LNCAP (cell line): ENCODE results near the gene CREBRF.

Source experiments
- TF ChIP-seq, protein P1 (sequence below): fragments of 450-650 bp; IDR thresholded peaks from 2 replicates; pipeline ENCODE4 v1.5.1; 2017; ENCODE audit warnings: mild to moderate bottlenecking

The CREBRF gene

GRCh38 chr5:173055042-173055721 lies 970 bp upstream of the CREBRF start:
- TF ChIP-seq, protein P1, sequence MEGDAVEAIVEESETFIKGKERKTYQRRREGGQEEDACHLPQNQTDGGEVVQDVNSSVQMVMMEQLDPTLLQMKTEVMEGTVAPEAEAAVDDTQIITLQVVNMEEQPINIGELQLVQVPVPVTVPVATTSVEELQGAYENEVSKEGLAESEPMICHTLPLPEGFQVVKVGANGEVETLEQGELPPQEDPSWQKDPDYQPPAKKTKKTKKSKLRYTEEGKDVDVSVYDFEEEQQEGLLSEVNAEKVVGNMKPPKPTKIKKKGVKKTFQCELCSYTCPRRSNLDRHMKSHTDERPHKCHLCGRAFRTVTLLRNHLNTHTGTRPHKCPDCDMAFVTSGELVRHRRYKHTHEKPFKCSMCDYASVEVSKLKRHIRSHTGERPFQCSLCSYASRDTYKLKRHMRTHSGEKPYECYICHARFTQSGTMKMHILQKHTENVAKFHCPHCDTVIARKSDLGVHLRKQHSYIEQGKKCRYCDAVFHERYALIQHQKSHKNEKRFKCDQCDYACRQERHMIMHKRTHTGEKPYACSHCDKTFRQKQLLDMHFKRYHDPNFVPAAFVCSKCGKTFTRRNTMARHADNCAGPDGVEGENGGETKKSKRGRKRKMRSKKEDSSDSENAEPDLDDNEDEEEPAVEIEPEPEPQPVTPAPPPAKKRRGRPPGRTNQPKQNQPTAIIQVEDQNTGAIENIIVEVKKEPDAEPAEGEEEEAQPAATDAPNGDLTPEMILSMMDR, result no peak

DNA sequence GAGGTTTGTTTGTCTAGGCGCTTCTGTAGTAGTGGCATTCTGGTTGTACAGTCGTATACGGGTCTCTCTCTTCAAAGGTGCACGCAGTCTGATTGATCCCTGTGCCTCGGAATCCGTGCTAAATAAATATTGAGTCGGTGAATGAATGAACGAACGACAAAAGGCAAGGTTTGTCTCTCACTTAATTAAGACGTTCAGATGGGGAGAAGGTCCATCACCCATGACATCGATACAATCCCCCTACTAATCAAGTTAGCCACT lies 500 bp upstream of the CREBRF start:
- TF ChIP-seq, protein P1, result no peak

GRCh38 chr5:173056783-173057061 lies 570 bp downstream of the CREBRF start:
- TF ChIP-seq, protein P1, result no peak

DNA sequence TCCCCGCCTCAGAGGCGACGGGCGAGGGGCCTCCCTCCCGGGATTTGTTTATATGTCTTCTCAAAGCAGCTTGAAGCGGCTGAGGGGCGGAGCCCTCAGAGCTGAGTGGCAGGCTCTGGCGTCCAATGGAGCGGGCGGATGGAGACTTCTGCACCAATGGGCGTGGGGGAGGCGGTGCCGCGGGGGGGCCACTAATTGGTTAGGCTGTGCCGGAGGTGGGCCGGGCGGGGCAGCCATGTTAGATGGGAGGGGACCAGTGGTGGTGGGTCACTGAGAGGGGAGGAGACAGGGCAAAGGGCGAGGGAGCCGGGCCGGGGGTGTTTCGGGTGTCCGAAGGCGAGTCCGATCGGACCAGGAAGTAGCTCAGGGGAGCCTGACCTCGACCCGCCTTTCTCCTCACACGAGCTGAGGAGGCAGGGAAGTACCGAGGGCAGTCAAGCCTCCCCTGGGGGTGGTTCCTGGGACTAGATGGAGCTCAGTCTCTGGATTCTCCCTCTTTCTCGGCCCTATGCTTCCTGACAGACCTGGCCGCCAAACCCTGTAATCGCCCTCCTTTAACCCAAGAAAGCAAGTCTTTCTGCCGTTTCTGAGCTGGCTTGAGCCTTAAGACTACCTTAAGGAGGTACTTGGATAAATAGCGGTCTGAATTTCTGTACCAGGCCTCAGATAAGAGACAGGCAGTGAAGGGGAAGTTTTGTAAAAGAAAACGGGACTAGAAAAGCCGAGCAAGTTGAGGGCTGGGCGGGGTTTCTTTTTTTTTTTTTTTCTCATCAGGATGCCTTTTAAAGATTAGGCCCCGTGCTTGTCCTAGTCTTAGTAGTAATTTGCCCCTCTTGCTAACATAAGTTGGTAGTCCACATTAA lies 1.1 kb downstream of the CREBRF start:
- TF ChIP-seq, protein P1, result no peak

DNA sequence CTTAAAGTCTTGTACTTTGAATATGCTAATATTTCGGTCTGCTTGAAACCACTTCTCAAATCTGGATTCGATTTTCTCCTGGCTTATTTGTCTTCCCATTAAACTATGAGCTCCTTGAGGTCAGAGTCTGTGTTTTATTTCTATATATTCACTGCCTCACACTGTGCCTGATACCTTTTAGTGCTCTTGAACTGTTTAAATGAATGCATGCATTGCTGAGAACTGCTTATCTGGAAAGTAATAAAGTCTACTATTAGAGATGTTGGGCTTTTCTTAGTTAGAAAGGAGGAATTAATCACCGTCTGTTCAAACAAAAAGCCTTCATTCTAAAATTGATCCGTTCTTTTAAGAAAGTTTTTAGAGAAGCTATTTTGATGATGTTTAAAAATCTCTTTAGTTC lies 6.0 kb downstream of the CREBRF start:
- TF ChIP-seq, protein P1, result no peak

DNA sequence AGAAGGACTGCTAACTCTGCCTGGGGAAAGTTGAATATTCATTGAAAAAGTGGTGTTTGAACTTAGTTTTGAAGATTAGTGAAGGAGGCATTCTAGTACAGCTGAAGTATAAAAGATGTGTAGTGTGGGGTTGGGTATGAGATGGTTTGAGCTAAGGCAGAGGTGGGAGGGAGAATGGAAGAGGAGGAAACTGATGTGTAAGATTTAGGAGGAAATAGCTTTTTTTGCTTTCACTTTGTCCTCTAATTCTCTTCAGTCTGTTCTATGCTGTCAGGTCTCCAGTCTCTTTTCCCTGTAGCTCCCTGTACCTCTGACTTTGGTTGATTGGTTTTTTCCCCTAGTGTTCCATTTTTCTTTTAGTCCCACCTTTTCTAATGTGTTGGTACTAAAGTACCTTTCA lies 9.0 kb downstream of the CREBRF start:
- TF ChIP-seq, protein P1, result no peak

GRCh38 chr5:173069671-173070070 lies 13.5 kb downstream of the CREBRF start:
- TF ChIP-seq, protein P1, result no peak
